ENCODE measurements around the gene EARS2. TPM values are rescaled to one million over a fixed set of nuclear protein-coding genes. Genes with fewer than 3 reads are reported as not detected.

The EARS2 gene
- total and polyA plus RNA-seq, 10 of the 15 experiments (the other 5 are each of a cell fraction or from before 2014, with no cell fraction given): 12.9 to 65.9 (median 33.5) TPM

DNA sequence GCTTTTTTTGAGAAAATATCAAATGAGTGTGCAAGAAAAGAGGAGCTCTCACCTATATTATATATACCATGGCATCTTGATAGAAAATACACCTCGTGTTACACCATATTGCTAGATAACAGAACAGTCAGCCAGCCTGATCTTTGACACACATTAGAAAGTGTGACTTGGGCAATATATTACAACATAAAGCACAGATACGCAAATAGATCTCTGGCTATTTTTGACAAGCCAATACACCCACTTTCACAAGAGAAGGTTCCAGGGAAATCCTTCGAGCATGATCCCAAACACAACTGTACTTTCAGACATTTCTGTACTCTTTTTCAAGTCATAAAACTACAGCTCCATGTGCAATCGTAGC, 56.3 kb downstream of the EARS2 start:
- H3K9ac ChIP-seq (ENCODE audit: control insufficient read depth, insufficient read depth, low read length): no peak overlapping the region
- H3K27me3 ChIP-seq (replicated peaks in 1 of 2; ENCODE audit: control insufficient read depth in 2 of 2, insufficient read depth in 2 of 2, low read length in 1 of 2): no peaks in the 10 kb centered on the region
- TF ChIP-seq, protein P1, sequence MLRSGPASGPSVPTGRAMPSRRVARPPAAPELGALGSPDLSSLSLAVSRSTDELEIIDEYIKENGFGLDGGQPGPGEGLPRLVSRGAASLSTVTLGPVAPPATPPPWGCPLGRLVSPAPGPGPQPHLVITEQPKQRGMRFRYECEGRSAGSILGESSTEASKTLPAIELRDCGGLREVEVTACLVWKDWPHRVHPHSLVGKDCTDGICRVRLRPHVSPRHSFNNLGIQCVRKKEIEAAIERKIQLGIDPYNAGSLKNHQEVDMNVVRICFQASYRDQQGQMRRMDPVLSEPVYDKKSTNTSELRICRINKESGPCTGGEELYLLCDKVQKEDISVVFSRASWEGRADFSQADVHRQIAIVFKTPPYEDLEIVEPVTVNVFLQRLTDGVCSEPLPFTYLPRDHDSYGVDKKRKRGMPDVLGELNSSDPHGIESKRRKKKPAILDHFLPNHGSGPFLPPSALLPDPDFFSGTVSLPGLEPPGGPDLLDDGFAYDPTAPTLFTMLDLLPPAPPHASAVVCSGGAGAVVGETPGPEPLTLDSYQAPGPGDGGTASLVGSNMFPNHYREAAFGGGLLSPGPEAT (IDR thresholded peaks at IDR 0.05; ENCODE audit: low read depth): no peak
- TF ChIP-seq ZNF592 (IDR thresholded peaks at IDR 0.05) (no peak), ETV6 (conservative IDR thresholded peaks at IDR 0.05 in 1 of 2, IDR thresholded peaks at IDR 0.05 in 1 of 2; ENCODE audit: borderline replicate concordance in 1 of 2, low read depth in 1 of 2) (no peak), RELA (IDR thresholded peaks at IDR 0.05; ENCODE audit: borderline replicate concordance, partially characterized antibody) (no peak), POLR2AphosphoS2 (IDR thresholded peaks at IDR 0.05; ENCODE audit: low read depth, low read length) (no peak), SMAD5 (IDR thresholded peaks at IDR 0.05; ENCODE audit: low read depth) (no peak), BCL11A (IDR thresholded peaks at IDR 0.05; ENCODE audit: low read depth, low read length) (no peak), ZNF622 (IDR thresholded peaks at IDR 0.05) (no peak), RAD51 (IDR thresholded peaks at IDR 0.05) (no peak), ATF7 (IDR thresholded peaks at IDR 0.05; ENCODE audit: low read depth) (no peak)
- ChIA-PET CTCF (interaction anchor here (2.4 kb wide), 1 partner anchor 66 kb away, joined by 7 read pairs; no protein-coding TSS in a partner anchor), SMC1A (ENCODE audit: uncharacterized antibody, unreplicated experiment) (interaction anchor here (0.6 to 1.8 kb wide), 2 partner anchors 54 to 60 kb away, joined by 3 to 6 read pairs; no protein-coding TSS in a partner anchor), RAD21 (ENCODE audit: unreplicated experiment) (no interaction called here), POLR2A (interaction anchor here (1.9 kb wide), 1 partner anchor 9 kb away, joined by 6 read pairs; the partner anchor contains the start of gene GGA2)
- peaks cover 21% of the 10 kb centered on the region for H4K20me1 ChIP-seq (ENCODE audit: control insufficient read depth, insufficient read depth)
- no peak for FAIRE-seq
- peaks cover 91% of the 10 kb centered on the region for H3K79me2 ChIP-seq (ENCODE audit: control insufficient read depth, insufficient read depth, low read length)
- WGBS (ENCODE audit: insufficient coverage, insufficient replicate concordance, low lambda C conversion rate, missing lambda C conversion rate): 40% methylated on average over 4 of the region's 4 CpGs
- no peak overlapping the region for H2AFZ ChIP-seq (ENCODE audit: control insufficient read depth, low read depth, low read length)
- intact Hi-C loops (cut with micrococcal nuclease; ENCODE audit: unreplicated experiment) (loop anchor here (5.0 kb wide), 1 partner anchor 34 kb away; no protein-coding TSS in a partner anchor), in situ Hi-C loops (cut with MboI) (loop anchor here (10.0 kb wide), 1 partner anchor 344 kb away; no protein-coding TSS in a partner anchor)
- H3K4me2 ChIP-seq (ENCODE audit: control insufficient read depth, insufficient read depth): no peak overlapping the region; the same call in 1 of the 2 replicates
- peaks cover 34% of the 10 kb centered on the region for H3K4me1 ChIP-seq (ENCODE audit: control insufficient read depth, insufficient read depth, low read length)
- ATAC-seq: no peak
- H3K4me3 ChIP-seq: no peak overlapping the region
- peaks cover 11 to 12% of the 10 kb centered on the region in 2 experiments for H3K36me3 ChIP-seq (ENCODE audit: control insufficient read depth in 2 of 2, insufficient read depth in 2 of 2, low read length in 1 of 2)
- H3K9me3 ChIP-seq (replicated peaks; ENCODE audit: control insufficient read depth, insufficient read depth, low read length): no peaks in the 10 kb centered on the region
- no TSS peak for BruUV-seq (replicated peaks)
- no peak for DNase-seq (ENCODE audit: low read depth, low spot score)
- H3K27ac ChIP-seq (ENCODE audit: control insufficient read depth, insufficient read depth): no peak overlapping the region

Measured in GM12878 (cell line).